GM12873 (cell line): ENCODE measurements around the gene GC.

ENCODE experiments used
- TF ChIP-seq, protein P1 (sequence below): IDR thresholded peaks from 2 replicates; pipeline ENCODE4 v1.5.1; 2012; ENCODE audit warnings: low read depth, mild to moderate bottlenecking, moderate library complexity, low read length, control low read depth; ENCODE audit not compliant: insufficient read depth; ENCODE audit errors: missing control alignments

Gene GC

DNA sequence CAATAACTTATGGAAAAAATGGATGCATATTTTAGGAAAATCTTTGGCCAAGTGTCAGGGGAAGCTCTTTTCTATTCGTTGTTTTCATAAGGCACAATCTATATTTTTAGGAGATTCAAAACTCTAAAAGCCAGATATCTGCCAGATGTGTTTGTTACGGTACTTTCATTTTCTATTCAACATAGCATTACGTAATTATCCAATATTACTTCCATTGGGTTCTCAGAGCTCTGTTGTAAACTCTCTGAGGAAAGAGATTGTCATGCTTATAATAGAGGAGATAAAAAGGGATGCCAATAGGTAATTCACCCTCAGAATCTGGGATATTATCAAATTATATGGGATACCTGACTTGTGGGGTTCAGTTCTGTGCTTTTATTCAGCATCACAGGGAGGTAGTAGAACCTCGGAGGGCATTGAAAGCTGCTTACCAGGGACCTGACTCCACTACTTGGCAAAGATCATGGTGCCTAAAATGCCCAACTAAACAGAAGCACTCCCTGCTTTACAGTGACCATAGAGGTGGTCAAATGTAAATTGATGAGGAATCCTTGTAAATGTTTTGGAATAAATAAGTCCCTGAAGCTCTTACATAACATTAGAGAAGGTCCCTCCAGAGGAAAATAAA is 32.9 kb upstream of the GC start:
- TF ChIP-seq, protein P1, sequence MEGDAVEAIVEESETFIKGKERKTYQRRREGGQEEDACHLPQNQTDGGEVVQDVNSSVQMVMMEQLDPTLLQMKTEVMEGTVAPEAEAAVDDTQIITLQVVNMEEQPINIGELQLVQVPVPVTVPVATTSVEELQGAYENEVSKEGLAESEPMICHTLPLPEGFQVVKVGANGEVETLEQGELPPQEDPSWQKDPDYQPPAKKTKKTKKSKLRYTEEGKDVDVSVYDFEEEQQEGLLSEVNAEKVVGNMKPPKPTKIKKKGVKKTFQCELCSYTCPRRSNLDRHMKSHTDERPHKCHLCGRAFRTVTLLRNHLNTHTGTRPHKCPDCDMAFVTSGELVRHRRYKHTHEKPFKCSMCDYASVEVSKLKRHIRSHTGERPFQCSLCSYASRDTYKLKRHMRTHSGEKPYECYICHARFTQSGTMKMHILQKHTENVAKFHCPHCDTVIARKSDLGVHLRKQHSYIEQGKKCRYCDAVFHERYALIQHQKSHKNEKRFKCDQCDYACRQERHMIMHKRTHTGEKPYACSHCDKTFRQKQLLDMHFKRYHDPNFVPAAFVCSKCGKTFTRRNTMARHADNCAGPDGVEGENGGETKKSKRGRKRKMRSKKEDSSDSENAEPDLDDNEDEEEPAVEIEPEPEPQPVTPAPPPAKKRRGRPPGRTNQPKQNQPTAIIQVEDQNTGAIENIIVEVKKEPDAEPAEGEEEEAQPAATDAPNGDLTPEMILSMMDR = no peak

DNA sequence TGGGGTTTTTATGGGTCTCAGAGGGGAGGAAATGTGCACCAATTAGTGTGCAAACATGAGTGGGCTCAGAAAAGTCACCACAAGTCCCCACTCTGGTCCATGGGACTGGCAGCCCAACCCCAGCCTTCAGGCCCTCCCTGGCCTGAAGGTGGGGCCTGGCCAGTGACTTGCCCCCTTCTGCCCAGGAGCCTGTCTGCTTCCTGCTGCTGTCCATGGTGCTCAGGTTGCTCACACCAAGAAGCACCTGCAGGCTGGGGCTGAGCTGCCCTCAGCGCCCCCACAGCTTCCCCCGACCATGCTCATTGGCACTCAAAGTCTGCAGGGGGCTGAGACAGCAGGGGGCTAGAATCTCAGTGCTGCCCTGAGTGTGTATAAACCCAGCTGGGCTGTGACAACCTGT is 30.6 kb upstream of the GC start:
- TF ChIP-seq, protein P1 = no peak

DNA sequence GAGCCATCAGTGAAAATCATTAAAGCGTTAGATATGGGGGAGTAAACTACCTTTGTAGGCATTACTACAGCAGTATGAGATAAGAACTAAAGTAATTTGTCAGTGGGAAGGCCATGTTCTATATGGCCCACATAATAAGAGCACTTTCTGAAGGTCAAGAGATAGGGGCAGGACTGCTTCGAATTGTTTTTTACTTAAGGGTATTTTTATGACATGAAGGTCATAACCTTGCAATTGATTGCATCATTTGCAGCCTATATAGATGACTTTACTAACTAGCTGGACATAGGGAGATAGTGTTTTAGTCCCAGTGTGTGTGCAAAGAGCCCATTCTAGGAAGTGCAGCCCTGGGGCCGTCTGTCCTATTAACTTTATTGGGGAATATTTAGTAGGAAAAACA is 23.6 kb upstream of the GC start:
- TF ChIP-seq, protein P1 = no peak

- TF ChIP-seq, protein P1 = no peak
Measured at GRCh38 chr4:71785959-71786358, 2.1 kb upstream of the GC start.

GRCh38 chr4:71784569-71785197 is 804 bp upstream of the GC start:
- TF ChIP-seq, protein P1 = no peak

GRCh38 chr4:71777891-71778290 is 6.0 kb downstream of the GC start:
- TF ChIP-seq, protein P1 = no peak

DNA sequence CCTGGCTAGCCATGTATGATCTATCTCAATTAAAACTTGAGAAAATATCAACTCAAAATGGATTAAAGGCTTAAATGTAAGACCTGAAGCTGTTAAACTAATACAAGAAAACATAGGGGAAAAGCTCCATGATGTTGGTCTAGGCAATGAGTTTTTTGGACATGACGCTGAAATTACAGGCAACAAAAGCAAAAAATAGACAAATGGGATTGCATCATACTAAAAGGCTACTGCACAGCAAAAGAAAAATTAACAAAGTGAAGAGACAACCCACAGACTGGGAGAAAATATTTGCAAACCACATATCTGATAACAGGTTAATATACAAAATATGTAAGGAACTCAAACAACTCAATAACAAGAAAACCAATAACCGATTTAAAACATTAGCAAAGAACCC is 8.4 kb downstream of the GC start:
- TF ChIP-seq, protein P1 = no peak
